Measurements from ENCODE around the gene CDCA4.

The CDCA4 gene

DNA sequence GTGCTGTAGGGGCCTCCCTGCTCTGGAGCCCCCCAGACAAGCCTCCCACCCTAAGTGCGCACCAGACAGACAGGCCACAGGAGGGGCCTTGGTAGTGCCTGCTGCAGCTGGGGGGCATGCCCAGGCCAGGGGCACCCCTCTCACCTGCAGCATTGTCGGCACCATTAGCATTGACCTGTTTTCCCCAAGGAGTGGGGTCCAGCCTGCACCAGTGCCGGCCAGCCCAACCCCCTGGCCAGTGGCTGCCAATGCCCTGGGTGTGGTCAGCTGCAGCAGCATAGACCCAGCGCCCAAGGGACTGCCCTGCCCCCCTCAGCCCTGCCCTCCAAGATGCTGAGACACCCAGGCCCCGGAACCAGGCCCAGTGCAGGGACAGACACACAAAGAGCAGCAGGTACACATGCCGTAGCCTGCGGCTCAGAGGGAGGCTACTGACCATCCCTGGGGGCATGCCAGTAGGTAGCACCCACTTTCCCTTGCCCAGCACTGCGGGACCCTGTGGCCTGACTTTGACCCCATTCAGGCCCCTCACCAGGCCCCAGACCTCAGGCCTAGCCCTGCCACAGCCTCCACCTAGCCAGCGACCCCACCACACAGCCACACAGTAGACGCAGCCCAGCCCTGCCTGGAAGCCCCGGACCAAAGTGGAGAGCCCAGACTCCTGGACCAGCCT lies 43.7 kb downstream of the CDCA4 start:
- Histone ChIP-seq H3K36me3 (ENCODE audit: control insufficient read depth, insufficient read depth, low read length) (no peaks in the 10 kb centered on the region), H3K9me3 (ENCODE audit: control insufficient read depth, low read length) (no peaks in the 10 kb centered on the region), H3K4me1 (ENCODE audit: control insufficient read depth, insufficient read depth, low read length, poor library complexity, severe bottlenecking) (peaks cover 26% of the 10 kb centered on the region), H3K4me3 (ENCODE audit: extremely low read depth, insufficient read depth, low read length, poor library complexity, severe bottlenecking) (peak overlapping the region; percentile 35), H3K27ac (ENCODE audit: low read depth, low read length, severe bottlenecking) (no peak overlapping the region)
- WGBS, 2 experiments (ENCODE audit: insufficient coverage in 2 of 2): 72 to 75% methylated on average over 10 to 11 of the region's 11 CpGs

DNA sequence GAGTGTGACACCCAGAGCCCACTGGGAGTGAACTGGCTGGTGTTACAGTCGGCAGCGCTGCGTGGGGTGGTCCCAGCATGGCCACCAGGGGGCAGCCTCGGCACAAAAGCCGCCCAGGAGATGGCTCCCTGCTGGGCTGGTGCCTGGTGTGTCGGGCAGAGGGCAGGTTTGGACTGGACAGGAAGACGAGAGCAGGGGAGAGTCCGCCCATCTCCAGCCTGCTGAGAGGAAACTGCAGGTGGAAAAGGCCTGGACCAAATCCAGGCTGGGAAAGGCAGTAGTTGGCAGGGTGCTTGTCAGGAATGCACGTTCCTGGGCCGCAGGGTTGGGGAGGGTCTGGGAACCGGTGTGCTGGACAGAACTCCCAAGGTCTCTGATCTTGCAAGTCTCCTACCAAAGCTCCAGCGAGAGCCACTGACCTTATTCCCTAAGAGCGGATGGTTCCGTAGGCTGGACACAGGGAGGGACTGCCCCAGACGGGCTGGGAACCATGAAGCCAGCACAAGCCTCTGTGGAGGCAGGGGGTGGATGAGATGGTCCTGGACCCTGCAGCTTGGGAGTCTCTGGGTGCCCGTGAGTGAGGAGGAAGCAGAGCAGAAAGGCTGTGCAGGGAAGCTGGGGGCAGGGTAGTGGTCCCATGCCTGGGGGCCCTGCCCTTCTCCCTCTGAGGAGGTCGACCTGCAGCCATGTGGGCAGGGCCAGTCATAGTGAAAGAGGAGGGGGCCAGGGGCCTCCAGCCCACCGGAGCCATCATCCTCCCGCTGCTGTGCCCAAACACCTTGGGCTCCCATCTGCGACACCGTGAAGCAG lies 44.5 kb downstream of the CDCA4 start:
- peaks cover 33% of the 10 kb centered on the region for H3K4me1 ChIP-seq (ENCODE audit: control insufficient read depth, insufficient read depth, low read length, poor library complexity, severe bottlenecking)
- no peaks in the 10 kb centered on the region for H3K36me3 ChIP-seq (ENCODE audit: control insufficient read depth, insufficient read depth, low read length)
- no peak overlapping the region for H3K27ac ChIP-seq (ENCODE audit: low read depth, low read length, severe bottlenecking)
- WGBS, 2 experiments (ENCODE audit: insufficient coverage in 2 of 2): 45 to 49% methylated on average over 14 to 17 of the region's 21 CpGs
- H3K9me3 ChIP-seq (ENCODE audit: control insufficient read depth, low read length): no peaks in the 10 kb centered on the region
- no peak overlapping the region for H3K4me3 ChIP-seq (ENCODE audit: extremely low read depth, insufficient read depth, low read length, poor library complexity, severe bottlenecking)

GRCh38 chr14:104975481-104976197 lies 45.2 kb downstream of the CDCA4 start:
- 67 to 69% methylated on average over 18 to 19 of the region's 21 CpGs for WGBS, 2 experiments (ENCODE audit: insufficient coverage in 2 of 2)
- no peaks in the 10 kb centered on the region for H3K9me3 ChIP-seq (ENCODE audit: control insufficient read depth, low read length)
- H3K27ac ChIP-seq (ENCODE audit: low read depth, low read length, severe bottlenecking): no peak overlapping the region
- no peak overlapping the region for H3K4me3 ChIP-seq (ENCODE audit: extremely low read depth, insufficient read depth, low read length, poor library complexity, severe bottlenecking)
- no peaks in the 10 kb centered on the region for H3K36me3 ChIP-seq (ENCODE audit: control insufficient read depth, insufficient read depth, low read length)
- H3K4me1 ChIP-seq (ENCODE audit: control insufficient read depth, insufficient read depth, low read length, poor library complexity, severe bottlenecking): peaks cover 40% of the 10 kb centered on the region

- peaks cover 48% of the 10 kb centered on the region for H3K4me1 ChIP-seq (ENCODE audit: control insufficient read depth, insufficient read depth, low read length, poor library complexity, severe bottlenecking)
- WGBS, 2 experiments (ENCODE audit: insufficient coverage in 2 of 2): 97% methylated on average over 8 to 9 of the region's 14 CpGs
- H3K4me3 ChIP-seq (ENCODE audit: extremely low read depth, insufficient read depth, low read length, poor library complexity, severe bottlenecking): no peak overlapping the region
Measured at GRCh38 chr14:104974665-104975390, 46.1 kb downstream of the CDCA4 start.

DNA sequence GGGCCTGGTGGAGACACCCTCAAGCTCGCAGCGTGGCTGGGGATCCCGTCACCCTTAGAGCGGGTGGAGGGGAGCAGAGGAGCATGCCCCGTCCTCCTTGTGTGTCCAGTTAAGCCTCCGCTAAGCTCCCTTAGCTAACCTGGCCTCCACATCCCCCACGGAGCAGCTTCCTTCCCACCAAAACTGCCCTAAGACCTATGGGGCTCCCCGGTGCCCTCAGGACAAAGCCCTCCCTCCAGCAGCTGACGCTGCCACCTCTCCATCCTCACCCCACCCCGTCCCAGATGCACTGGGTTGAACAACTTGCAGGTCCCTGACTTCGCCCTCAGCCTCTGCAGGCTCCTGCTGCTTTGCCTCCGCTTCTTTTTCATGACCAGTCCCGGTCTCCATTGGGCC lies 46.7 kb downstream of the CDCA4 start:
- H3K4me1 ChIP-seq (ENCODE audit: control insufficient read depth, insufficient read depth, low read length, poor library complexity, severe bottlenecking): peaks cover 54% of the 10 kb centered on the region
- no peaks in the 10 kb centered on the region for H3K36me3 ChIP-seq (ENCODE audit: control insufficient read depth, insufficient read depth, low read length)
- H3K9me3 ChIP-seq (ENCODE audit: control insufficient read depth, low read length): no peaks in the 10 kb centered on the region
- WGBS, 2 experiments (ENCODE audit: insufficient coverage in 2 of 2): 82 to 84% methylated on average over 9 to 11 of the region's 13 CpGs
- no peak overlapping the region for H3K27ac ChIP-seq (ENCODE audit: low read depth, low read length, severe bottlenecking)
- no peak overlapping the region for H3K4me3 ChIP-seq (ENCODE audit: extremely low read depth, insufficient read depth, low read length, poor library complexity, severe bottlenecking)

More at GRCh38 chr14:104974665-104975390, 46.1 kb downstream of the CDCA4 start:
- Histone ChIP-seq H3K9me3 (ENCODE audit: control insufficient read depth, low read length) (no peaks in the 10 kb centered on the region), H3K27ac (ENCODE audit: low read depth, low read length, severe bottlenecking) (no peak overlapping the region), H3K36me3 (ENCODE audit: control insufficient read depth, insufficient read depth, low read length) (no peaks in the 10 kb centered on the region)

GRCh38 chr14:104973385-104974145 lies 47.3 kb downstream of the CDCA4 start:
- no peak overlapping the region for H3K4me3 ChIP-seq (ENCODE audit: extremely low read depth, insufficient read depth, low read length, poor library complexity, severe bottlenecking)
- H3K36me3 ChIP-seq (ENCODE audit: control insufficient read depth, insufficient read depth, low read length): no peaks in the 10 kb centered on the region
- peaks cover 60% of the 10 kb centered on the region for H3K4me1 ChIP-seq (ENCODE audit: control insufficient read depth, insufficient read depth, low read length, poor library complexity, severe bottlenecking)
- H3K9me3 ChIP-seq (ENCODE audit: control insufficient read depth, low read length): no peaks in the 10 kb centered on the region
- WGBS, 2 experiments (ENCODE audit: insufficient coverage in 2 of 2): 36 to 58% methylated on average over 6 to 13 of the region's 23 CpGs
- H3K27ac ChIP-seq (ENCODE audit: low read depth, low read length, severe bottlenecking): peak overlapping the region; percentile 88

GRCh38 chr14:104973135-104973384 lies 47.8 kb downstream of the CDCA4 start:
- 47 to 89% methylated on average over 4 to 12 of the region's 12 CpGs for WGBS, 2 experiments (ENCODE audit: insufficient coverage in 2 of 2)
- no peak overlapping the region for H3K4me3 ChIP-seq (ENCODE audit: extremely low read depth, insufficient read depth, low read length, poor library complexity, severe bottlenecking)
- H3K4me1 ChIP-seq (ENCODE audit: control insufficient read depth, insufficient read depth, low read length, poor library complexity, severe bottlenecking): peaks cover 65% of the 10 kb centered on the region
- no peaks in the 10 kb centered on the region for H3K9me3 ChIP-seq (ENCODE audit: control insufficient read depth, low read length)
- H3K36me3 ChIP-seq (ENCODE audit: control insufficient read depth, insufficient read depth, low read length): no peaks in the 10 kb centered on the region
- peak overlapping the region; percentile 88 for H3K27ac ChIP-seq (ENCODE audit: low read depth, low read length, severe bottlenecking)

DNA sequence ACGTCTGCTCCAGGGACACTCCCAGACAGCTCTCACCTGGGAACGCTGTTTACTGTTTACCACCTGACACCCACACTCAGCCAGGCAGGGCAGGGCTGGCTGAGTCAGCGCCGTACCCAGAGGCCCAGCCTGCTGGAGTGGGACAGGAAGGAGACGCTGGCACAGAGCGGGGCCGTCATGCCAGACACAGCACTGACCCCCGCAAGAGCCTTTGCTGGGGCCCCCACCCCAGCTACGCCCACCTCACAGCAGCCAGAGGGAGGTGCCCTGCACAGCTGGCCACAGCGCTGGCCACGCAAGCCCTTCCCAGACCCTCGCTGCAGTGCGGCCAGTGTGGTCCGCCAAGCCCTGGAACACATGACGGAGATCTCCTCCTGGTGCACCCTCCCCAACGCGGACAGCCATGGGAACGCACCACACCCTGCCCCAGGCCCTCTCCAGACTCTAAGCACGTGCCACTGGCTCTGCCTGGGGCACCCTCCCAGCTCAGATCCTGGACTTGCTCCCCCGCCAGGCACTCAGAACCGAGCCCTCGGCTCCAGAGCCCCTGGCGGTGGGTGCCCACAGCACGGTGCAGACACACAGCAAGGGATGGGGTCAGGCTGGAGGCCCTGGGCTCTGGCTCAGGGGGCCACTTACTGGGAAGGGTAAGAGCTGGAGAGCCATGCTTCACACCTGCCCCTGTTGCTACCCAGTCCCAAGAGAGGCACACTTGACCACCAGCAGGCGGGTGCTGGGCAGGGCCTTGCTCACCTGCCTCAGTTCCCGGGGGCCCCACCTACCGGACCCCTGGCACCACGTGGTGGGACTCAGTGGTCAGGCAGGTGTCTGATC lies 48.4 kb downstream of the CDCA4 start:
- Histone ChIP-seq H3K36me3 (ENCODE audit: control insufficient read depth, insufficient read depth, low read length) (no peaks in the 10 kb centered on the region), H3K27ac (ENCODE audit: low read depth, low read length, severe bottlenecking) (peak overlapping the region; percentile 88), H3K4me1 (ENCODE audit: control insufficient read depth, insufficient read depth, low read length, poor library complexity, severe bottlenecking) (peaks cover 70% of the 10 kb centered on the region), H3K9me3 (ENCODE audit: control insufficient read depth, low read length) (no peaks in the 10 kb centered on the region), H3K4me3 (ENCODE audit: extremely low read depth, insufficient read depth, low read length, poor library complexity, severe bottlenecking) (no peak overlapping the region)
- WGBS, 2 experiments (ENCODE audit: insufficient coverage in 2 of 2): 88 to 91% methylated on average over 22 to 28 of the region's 28 CpGs

DNA sequence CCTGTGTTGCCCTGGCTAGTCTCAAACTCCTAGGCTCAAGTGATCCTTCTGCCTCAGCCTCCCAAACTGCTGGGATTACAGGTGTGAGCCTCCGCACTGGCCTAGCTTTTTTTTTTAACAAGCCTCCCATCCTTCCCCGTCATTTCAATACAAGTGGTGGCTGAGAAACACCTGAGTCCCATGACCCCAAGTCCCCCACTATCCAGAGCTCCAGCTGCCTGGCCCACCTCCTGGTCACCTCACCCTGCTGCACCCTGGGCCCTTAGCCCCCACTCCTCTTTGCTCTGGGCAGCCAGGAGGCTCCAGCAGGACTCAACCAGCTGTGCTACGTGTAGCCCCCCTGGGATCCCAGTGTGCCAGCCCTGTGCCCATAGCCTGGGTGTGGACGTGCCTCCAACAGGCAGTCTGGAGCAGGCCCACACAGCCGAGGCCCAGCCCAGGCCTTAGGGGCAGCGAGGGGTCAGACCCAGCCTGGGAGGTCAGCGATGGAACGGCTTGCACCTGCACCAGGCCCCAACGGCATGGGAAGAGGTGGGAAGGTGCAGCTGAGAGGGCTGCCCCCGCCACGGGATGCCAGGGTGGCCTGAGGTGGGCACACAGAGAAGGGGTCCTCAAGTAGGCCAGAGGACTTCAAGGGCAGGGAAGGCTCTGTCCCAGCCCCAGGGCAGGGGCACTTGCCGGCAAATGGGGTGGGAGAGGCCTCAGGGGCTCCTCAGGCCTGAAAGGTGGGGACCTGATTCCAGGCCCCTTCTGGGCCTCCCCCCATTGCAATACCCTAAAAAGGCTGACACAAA lies 49.2 kb downstream of the CDCA4 start:
- peaks cover 74% of the 10 kb centered on the region for H3K4me1 ChIP-seq (ENCODE audit: control insufficient read depth, insufficient read depth, low read length, poor library complexity, severe bottlenecking)
- 95 to 96% methylated on average over 11 to 12 of the region's 12 CpGs for WGBS, 2 experiments (ENCODE audit: insufficient coverage in 2 of 2)
- H3K9me3 ChIP-seq (ENCODE audit: control insufficient read depth, low read length): no peaks in the 10 kb centered on the region
- H3K27ac ChIP-seq (ENCODE audit: low read depth, low read length, severe bottlenecking): no peak overlapping the region
- no peaks in the 10 kb centered on the region for H3K36me3 ChIP-seq (ENCODE audit: control insufficient read depth, insufficient read depth, low read length)
- no peak overlapping the region for H3K4me3 ChIP-seq (ENCODE audit: extremely low read depth, insufficient read depth, low read length, poor library complexity, severe bottlenecking)
